Amniotic epithelial cell (primary cell): ENCODE data around the gene TAOK2.

Experiments used
- DNase-seq: peaks from one replicate; pipeline ENCODE4 v3.0.0-alpha.2; 2010; ENCODE audit warnings: low read depth

TAOK2 gene

GRCh38 chr16:29963021-29963743 is 10.5 kb upstream of the TAOK2 start:
- DNase-seq = no peak

GRCh38 chr16:29968205-29968604 is 5.5 kb upstream of the TAOK2 start:
- no peak for DNase-seq

GRCh38 chr16:29971304-29971703 is 2.4 kb upstream of the TAOK2 start:
- no peak for DNase-seq

DNA sequence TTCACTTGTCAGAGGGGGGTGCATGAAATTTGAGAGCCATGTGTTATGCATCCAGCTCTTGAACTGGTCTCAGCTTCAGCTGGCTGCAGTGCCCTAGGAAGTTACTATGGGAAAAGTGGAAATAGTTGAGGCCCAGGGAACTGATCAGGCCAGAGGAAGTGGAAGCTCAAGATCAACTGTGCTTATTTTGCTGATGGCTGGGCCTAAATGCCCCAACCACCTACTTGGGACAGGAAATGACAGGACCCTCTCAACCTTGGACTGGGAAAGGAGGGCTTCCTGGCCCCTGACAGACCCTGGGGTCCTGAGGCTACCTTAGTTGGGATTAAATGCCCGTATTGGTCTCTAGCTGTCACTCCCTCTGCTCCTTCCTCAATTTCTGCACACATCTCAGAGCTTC is 1.2 kb upstream of the TAOK2 start:
- no peak for DNase-seq

DNA sequence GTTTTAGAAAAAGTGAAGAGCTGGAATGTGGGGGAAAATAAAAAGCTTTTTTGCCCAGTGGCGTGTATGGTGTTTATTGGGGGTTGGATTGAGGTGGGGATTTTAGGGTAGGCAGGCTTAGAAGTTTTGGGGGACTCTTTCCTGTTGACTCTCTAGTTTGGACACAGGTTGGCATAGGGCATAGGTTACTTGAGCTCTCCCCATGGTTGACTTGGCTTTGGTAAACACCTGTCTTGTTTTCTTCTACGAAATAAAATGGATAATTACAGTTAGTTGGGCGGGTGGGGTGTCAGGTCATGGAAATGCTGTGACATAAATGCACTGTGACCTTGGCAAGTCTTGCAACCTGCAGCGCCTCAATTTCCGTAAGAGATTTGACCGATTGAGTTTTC is 680 bp upstream of the TAOK2 start:
- DNase-seq = no peak

DNA sequence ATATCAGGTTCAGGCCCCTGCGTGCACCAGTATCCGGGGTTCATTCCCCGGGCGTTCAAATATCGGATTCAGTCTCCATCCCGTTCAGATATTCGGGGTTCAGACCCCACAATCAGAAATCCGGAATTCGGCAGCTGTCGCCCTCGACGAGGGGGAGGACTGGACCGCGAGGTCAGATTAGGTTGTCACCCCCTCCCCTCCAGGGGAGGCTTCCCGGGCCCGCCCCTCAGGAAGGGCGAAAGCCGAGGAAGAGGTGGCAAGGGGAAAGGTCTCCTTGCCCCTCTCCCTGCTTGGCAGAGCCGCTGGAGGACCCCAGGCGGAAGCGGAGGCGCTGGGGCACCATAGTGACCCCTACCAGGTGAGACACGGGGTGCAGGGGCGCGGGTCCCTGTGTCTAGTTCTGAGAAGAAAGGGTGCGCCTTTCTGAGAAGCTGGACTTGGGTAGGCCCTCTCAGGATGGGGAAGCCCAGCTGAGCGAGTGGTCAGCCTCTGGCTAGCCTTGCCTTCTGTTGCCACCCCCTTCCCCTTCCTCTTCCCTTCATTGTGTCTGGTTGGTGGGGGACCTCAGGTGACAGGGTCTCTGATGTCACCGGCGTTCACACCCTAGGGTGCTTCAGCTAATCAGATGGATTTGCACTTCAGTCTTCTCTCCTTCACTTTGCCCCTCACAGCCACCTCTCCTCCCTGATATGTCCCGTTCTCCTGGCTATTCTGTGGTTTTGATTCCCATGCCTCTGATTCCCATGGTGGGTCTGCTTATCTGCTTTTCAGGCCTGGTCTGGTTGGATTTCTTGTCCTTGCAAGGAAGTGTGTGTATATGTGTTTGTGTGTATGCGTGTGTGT is 844 bp downstream of the TAOK2 start:
- peak; percentile 45 for DNase-seq

GRCh38 chr16:29975134-29975538 is 1.5 kb downstream of the TAOK2 start:
- DNase-seq = no peak

DNA sequence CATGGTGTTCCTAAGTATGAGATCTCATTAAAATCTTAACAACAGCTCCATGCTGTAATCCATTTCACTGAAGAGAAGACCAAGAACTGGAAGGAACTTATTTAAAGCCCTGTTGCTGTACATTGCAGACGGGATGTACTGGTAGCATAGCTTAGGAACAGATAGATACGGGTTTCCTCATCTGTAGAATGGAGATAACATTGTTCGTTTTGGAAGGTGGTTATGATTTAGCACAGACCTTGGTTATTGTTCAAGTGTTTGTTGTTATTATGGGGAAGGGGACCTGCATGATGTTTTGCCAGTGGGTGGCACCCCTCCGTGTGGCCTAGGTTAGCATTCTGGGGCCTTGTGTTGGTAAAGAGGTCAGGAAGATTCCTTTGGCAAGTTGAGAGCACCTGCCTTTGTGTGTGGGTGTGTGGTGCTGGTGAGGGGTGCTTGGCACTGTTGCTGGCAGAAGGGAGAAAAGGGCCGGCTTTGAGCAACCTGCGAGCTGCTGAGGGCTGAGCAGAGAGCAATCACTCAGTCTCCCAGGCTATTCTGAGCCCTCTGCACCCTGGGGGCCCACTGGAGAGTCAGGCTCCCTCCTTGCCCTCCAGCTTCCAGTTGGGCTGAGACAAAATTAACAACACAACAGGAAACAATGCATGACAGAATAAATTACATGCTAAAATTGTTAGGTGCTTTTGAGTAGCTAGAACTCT is 2.3 kb downstream of the TAOK2 start:
- peak; percentile 11 for DNase-seq

DNA sequence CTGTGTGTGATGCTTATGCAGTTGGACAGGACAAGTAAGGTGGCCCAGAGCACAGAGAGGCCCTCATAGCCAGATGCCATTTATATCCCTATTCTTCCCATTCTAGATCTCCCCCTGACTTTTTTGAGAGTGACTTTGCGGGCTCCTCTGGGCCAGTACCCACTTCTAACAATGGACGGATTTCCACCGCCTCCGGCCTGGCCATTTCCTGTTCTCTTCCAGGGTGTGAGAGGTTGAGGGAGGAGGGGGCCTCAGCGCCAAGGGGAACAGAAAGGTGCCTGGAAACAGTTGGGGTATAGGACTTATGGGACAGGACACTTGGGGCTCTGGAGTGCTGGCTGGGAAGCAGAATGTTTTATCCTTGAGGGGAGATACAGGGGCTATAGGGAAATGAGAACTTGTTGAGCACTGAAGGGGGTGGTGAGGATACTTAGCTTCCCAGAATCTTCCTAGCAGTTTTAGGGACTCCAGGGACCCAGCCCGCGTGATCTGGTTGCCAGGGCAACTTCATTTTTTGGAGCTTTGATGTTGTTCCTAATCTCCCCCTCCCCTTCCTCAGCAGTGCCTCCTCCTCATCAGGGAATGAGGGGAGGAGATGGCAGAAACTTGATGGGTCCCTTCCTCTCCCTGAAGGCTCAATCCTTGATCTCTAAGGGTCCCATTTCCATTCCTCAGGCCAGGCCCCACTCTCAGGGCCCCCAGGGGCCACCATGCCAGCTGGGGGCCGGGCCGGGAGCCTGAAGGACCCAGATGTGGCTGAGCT is 3.6 kb downstream of the TAOK2 start:
- no peak for DNase-seq

DNA sequence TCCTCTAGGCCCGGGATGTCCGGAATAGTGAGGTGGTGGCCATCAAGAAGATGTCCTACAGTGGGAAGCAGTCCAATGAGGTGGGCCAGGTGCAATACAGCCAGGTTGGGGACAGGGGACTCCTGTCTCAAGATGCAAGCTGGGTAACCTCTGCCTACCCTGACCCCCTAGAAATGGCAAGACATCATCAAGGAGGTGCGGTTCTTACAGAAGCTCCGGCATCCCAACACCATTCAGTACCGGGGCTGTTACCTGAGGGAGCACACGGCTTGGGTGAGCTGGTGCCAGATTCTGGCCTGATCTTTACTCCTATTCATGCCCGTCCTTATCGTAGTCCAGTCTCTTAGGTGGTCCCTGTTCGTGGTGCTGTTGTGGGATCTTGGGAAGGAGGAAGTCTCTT is 4.4 kb downstream of the TAOK2 start:
- DNase-seq = no peak

GRCh38 chr16:29978564-29979270 is 5.0 kb downstream of the TAOK2 start:
- DNase-seq = no peak

- no peak for DNase-seq
Observed at GRCh38 chr16:29982560-29983419, 9.1 kb downstream of the TAOK2 start.

DNA sequence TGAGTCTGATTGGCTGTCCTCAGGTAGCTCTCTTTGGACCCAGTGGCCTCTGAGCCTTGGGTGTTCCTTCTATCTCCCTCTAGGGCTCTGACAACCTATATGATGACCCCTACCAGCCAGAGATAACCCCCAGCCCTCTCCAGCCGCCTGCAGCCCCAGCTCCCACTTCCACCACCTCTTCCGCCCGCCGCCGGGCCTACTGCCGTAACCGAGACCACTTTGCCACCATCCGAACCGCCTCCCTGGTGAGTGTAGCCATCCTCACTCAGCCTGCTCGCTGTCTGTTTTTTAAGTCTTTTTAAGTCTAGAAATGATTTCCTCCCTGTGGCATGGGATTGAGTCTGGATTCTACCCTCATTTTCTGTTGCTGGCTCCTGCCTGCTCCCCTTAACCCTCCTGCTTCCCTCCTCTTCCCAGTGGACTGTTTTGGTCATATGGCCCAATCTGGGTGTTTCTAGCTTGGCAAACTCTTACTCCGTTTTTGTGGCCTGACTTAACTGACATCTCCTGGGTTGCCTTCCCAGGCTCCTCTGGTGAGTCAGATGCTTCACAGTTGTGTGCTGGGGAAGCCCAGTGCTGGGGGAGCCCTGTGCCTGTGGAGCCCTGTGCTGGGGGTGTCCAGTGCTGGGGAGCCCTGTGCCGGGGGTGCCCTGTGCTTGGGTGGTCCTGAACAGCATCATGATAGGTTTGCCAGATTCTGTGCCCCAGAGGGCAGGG is 9.9 kb downstream of the TAOK2 start:
- DNase-seq = peak; percentile 13

DNA sequence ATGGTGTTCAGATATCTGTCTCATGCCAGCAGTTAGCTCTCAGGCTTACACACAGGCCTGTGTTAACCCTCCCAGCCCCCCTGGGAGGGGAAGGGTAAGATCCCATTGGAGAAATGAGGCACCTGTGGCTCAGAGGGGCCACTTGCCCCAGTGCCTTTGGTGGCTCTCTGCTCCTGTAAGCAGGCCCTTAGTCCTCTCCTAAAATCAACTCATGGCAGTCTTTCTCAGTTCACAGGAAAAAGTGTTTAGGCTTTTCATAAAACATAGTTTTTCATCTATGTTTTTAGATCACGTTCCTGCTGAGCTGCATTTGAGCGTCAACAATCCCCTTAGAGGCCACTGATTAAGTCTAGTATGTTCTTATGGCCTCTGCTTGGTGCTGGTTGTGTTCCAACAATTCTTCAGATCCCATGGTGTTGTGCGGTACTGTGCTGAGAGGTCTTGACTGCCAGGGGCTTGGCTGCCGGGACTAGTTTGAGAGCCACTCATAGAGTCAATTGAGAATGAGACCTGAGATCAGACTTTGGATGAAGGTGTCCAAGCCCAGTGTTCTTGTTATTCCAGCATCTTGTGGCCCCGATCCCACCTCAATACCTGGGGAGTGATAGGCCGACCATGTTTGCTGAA is 10.6 kb downstream of the TAOK2 start:
- DNase-seq = no peak

DNA sequence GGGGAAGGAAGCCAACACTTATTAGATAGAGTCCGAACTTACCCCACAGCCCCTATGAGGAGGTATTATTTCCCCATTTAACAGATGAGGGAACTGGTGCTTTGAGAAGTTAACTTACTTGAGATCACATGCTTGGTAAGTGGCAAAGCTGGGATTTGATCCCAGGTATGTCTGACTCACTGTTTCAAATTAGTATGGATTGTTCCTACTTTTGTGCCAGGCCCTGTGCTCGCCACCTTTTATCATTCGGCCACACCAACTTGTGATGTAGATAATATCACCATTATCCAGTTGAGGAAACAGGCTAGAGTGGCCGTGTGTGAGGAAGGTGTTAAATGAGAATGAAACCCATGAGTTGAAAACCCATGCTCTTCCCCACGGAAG is 11.1 kb downstream of the TAOK2 start:
- DNase-seq = no peak

DNA sequence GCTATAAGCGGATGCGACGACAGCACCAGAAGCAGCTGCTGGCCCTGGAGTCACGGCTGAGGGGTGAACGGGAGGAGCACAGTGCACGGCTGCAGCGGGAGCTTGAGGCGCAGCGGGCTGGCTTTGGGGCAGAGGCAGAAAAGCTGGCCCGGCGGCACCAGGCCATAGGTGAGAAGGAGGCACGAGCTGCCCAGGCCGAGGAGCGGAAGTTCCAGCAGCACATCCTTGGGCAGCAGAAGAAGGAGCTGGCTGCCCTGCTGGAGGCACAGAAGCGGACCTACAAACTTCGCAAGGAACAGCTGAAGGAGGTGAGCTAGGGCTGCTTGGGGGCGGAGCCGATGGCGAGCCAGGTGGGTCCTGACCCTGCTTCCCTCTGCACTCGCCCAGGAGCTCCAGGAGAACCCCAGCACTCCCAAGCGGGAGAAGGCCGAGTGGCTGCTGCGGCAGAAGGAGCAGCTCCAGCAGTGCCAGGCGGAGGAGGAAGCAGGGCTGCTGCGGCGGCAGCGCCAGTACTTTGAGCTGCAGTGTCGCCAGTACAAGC is 11.7 kb downstream of the TAOK2 start:
- DNase-seq = no peak

GRCh38 chr16:29986231-29986630 is 12.6 kb downstream of the TAOK2 start:
- no peak for DNase-seq

DNA sequence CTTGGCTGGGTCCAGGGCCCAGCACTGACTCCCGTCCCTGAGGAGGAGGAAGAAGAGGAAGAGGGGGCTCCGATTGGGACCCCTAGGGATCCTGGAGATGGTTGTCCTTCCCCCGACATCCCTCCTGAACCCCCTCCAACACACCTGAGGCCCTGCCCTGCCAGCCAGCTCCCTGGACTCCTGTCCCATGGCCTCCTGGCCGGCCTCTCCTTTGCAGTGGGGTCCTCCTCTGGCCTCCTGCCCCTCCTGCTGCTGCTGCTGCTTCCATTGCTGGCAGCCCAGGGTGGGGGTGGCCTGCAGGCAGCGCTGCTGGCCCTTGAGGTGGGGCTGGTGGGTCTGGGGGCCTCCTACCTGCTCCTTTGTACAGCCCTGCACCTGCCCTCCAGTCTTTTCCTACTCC is 13.3 kb downstream of the TAOK2 start:
- DNase-seq = no peak
